HCT116 (cell line): Measurements from ENCODE around the gene INHBE. TPM values are rescaled to one million over a fixed set of nuclear protein-coding genes. Genes with fewer than 3 reads are reported as not detected.
"Not testable (repeated sequence)": the region's sequence is repeated elsewhere in the genome, so short reads cannot be mapped to it uniquely, and the experiment has no call there.

Experiments used
- ATAC-seq: fragments of 200-7000 bp; cut with Tn5 transposase; 2 replicates; pipeline ENCODE4 v1.9.1; 2020; ENCODE audit warnings: mild to moderate bottlenecking, moderate library complexity
- BruUV-seq: library from RNA; stranded (reverse); fragments of 400-500 nt; replicated peaks from 2 replicates; lab custom pipeline; 2021; lab: Mats Ljungman, UMichigan
- CTCF ChIA-PET: fragments of 300-600 bp; sonication (Branson Sonifier 250); formaldehyde crosslinking; loops from one replicate; lab custom pipeline; 2021; ENCODE audit warnings: antibody characterized with exemption; lab: Charles Lee
- POLR2A ChIA-PET: fragments of 300-600, 350-600 bp; sonication (Branson Sonifier 250); formaldehyde crosslinking; loops from one replicate; lab custom pipeline; 2021; ENCODE audit warnings: antibody characterized with exemption; lab: Charles Lee
- RAD21 ChIA-PET, 2 experiments: fragments of 300-600 bp; sonication (Branson Sonifier 250); formaldehyde crosslinking; loops; one replicate each; lab custom pipeline; 2023; ENCODE audit warnings: low total read pairs in 2 of 2; ENCODE audit not compliant: uncharacterized antibody in 2 of 2, unreplicated experiment in 2 of 2, low non-redundant PET in 1 of 2; lab: Charles Lee
- DNase-seq: peaks from one replicate; pipeline ENCODE4 v3.0.0-alpha.2; 2010; ENCODE audit warnings: low read depth, low spot score
- H2AFZ ChIP-seq: fragments of 200-600 bp; shearing (Covaris generic), sonication (generic); 2 replicates; pipeline ENCODE4 v1.6.1; 2017; ENCODE audit warnings: low read depth, mixed run types, mixed read lengths, antibody characterized with exemption, low read length; ENCODE audit not compliant: poor library complexity, severe bottlenecking
- H3K27ac ChIP-seq: 2 replicates; pipeline ENCODE4 v1.5.1; 2012; ENCODE audit warnings: low read depth, low read length
- H3K27me3 ChIP-seq: fragments of 200-600 bp; sonication (generic); 2 replicates; pipeline ENCODE4 v1.6.1; 2016; ENCODE audit warnings: mixed run types, low read length, mixed read lengths; ENCODE audit not compliant: insufficient read depth
- H3K36me3 ChIP-seq, 2 experiments: fragments of 200-500 bp in 1 of 2; fragments of 200-600 bp in 1 of 2; sonication (Bioruptor generic) in 1 of 2; sonication (generic) in 1 of 2; 2 replicates each; pipeline versions ENCODE4 v1.5.1 to v1.6.1; 2014 to 2016; ENCODE audit warnings: low read length in 2 of 2, inconsistent platforms in 1 of 2, mixed read lengths in 1 of 2, mixed run types in 1 of 2; ENCODE audit not compliant: insufficient read depth in 2 of 2, control insufficient read depth in 1 of 2
- H3K4me1 ChIP-seq, 2 experiments: fragments of 200-600 bp in 1 of 2; sonication (generic) in 1 of 2; 2 replicates each; pipeline versions ENCODE4 v1.5.1 to v1.6.1; 2012 to 2017; ENCODE audit warnings: low read length in 2 of 2, inconsistent platforms in 1 of 2, mild to moderate bottlenecking in 1 of 2, mixed read lengths in 1 of 2, mixed run types in 1 of 2, moderate library complexity in 1 of 2; ENCODE audit not compliant: insufficient read depth in 2 of 2, control insufficient read depth in 1 of 2
- H3K4me2 ChIP-seq: fragments of 200-600 bp; sonication (generic); 2 replicates; pipeline ENCODE4 v1.6.1; 2017; ENCODE audit warnings: mixed run types, low read length, mixed read lengths
- H3K4me3 ChIP-seq, 2 experiments: fragments of 200-600 bp in 1 of 2; sonication (generic) in 1 of 2; replicated peaks in 1 of 2; 2 replicates each; pipeline ENCODE4 v1.5.1; 2011 to 2016; ENCODE audit warnings: low read length in 2 of 2, control low read depth in 1 of 2, low read depth in 1 of 2, mild to moderate bottlenecking in 1 of 2, mixed read lengths in 1 of 2, mixed run types in 1 of 2
- H3K79me2 ChIP-seq: fragments of 200-600 bp; sonication (generic); 2 replicates; pipeline ENCODE4 v1.6.1; 2017; ENCODE audit warnings: mild to moderate bottlenecking, mixed run types, low read length, moderate library complexity, mixed read lengths; ENCODE audit not compliant: insufficient read depth
- H3K9ac ChIP-seq: fragments of 200-600 bp; sonication (generic); 2 replicates; pipeline ENCODE4 v1.6.1; 2016; ENCODE audit warnings: low read length, mixed read lengths
- H3K9me2 ChIP-seq: fragments of 200-600 bp; sonication (generic), shearing (Covaris generic); 2 replicates; pipeline ENCODE4 v1.6.1; 2017; ENCODE audit warnings: mixed run types, mild to moderate bottlenecking, moderate library complexity; ENCODE audit not compliant: insufficient read depth
- H3K9me3 ChIP-seq, 2 experiments: fragments of 200-500 bp in 1 of 2; fragments of 200-600 bp in 1 of 2; sonication (Bioruptor generic) in 1 of 2; sonication (generic) in 1 of 2; 2 replicates each; pipeline ENCODE4 v1.6.1; 2014 to 2017; ENCODE audit warnings: low read length in 2 of 2, mixed read lengths in 2 of 2, inconsistent platforms in 1 of 2, low read depth in 1 of 2, mild to moderate bottlenecking in 1 of 2, mixed run types in 1 of 2, moderate library complexity in 1 of 2; ENCODE audit not compliant: control insufficient read depth in 1 of 2, insufficient read depth in 1 of 2
- H4K20me1 ChIP-seq: fragments of 200-600 bp; sonication (generic), shearing (Covaris generic); 2 replicates; pipeline ENCODE4 v1.6.1; 2017; ENCODE audit warnings: mixed run types, mild to moderate bottlenecking, moderate library complexity; ENCODE audit not compliant: insufficient read depth
- CBX3 ChIP-seq: IDR thresholded peaks from 2 replicates; pipeline ENCODE4 v1.6.1; 2012; ENCODE audit warnings: low read depth
- EZH2phosphoT487 ChIP-seq: fragments of 200-600 bp; IDR thresholded peaks from 2 replicates; pipeline ENCODE4 v1.6.1; 2018; ENCODE audit warnings: antibody characterized with exemption, borderline replicate concordance
- SP1 ChIP-seq: IDR thresholded peaks from 2 replicates; pipeline ENCODE4 v1.6.1; 2012; ENCODE audit warnings: low read depth
- ZFX ChIP-seq: fragments of 450-650 bp; IDR thresholded peaks from 2 replicates; pipeline ENCODE4 v1.6.1; 2017
- intact Hi-C: fragments of 100-400 bp; cut with micrococcal nuclease; formaldehyde crosslinking; loops from 2 replicates; pipeline ENCODE4 v1.10.0; 2022
- total RNA-seq: library from RNA; stranded (reverse); gene quantifications from one replicate; pipeline ENCODE4 v1.2.1, GENCODE V29; 2021; ENCODE audit not compliant: unreplicated experiment
- TF ChIP-seq, protein P1 (sequence below), 3 experiments: fragments of 200-600 bp in 1 of 3; sonication (generic) in 1 of 3; IDR thresholded peaks in 2 of 3; conservative IDR thresholded peaks in 1 of 3; 2 replicates each; pipeline ENCODE4 v1.5.1; 2012 to 2017; ENCODE audit warnings: low read depth in 2 of 3, low read length in 2 of 3, antibody characterized with exemption in 1 of 3, borderline replicate concordance in 1 of 3, control low read depth in 1 of 3, mild to moderate bottlenecking in 1 of 3, mixed read lengths in 1 of 3, mixed run types in 1 of 3, moderate library complexity in 1 of 3; ENCODE audit not compliant: insufficient read depth in 1 of 3

Gene INHBE
- total RNA-seq, 1 experiment from 2014 or later: 0.89 TPM

DNA sequence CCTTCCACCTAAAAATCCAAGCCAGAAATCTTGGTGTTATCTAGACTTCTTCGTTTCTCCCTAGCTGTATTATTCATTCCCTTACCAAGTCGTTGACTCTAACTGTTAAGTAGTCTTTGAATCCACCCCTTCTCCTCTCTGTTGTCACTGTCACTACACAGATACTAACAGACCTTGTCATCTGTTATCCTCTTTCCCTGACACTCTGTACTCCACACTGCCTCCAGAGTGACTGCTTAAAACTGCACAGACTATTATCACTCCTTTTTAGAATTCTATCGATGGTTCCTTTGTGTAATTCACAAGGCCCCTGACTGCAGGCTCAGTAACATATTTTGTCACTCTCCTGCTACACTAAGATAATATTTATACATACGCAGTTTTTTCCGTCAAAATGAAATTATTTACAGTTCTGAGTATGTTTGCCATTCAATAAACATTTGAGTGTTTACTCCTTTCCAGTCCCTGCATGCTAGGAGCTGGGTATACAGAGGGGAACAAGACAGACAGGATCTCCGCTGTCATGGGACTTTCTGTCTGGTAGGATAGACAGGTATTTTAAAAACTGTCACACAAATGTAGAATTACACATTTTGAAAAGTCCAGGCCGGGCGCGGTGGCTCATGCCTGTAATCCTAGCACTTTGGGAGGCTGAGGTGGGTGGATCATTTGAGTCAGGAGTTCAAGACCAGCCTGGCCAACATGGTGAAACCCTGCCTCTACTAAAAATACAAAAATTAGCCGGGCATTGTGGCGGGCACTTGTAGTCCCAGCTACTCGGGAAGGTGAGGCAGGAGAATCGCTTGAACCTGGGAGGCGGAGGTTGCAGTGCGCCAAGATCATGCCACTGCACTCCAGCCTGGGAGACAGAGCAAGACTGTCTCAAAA lies 36.5 kb downstream of the INHBE start:
- H3K79me2 ChIP-seq: peaks cover 41% of the 10 kb centered on the region
- no peak overlapping the region for H3K9ac ChIP-seq
- H4K20me1 ChIP-seq: no peaks in the 10 kb centered on the region
- ATAC-seq: peak; percentile 37
- peaks cover 4 to 14% of the 10 kb centered on the region in 2 experiments; a peak in 3 of 4 replicates for H3K4me1 ChIP-seq
- intact Hi-C loops: no loop called here
- no peaks in the 10 kb centered on the region for H3K27me3 ChIP-seq
- no peak overlapping the region for H3K4me2 ChIP-seq
- H3K27ac ChIP-seq: no peak overlapping the region
- no peaks in the 10 kb centered on the region for H3K9me3 ChIP-seq
- H3K4me3 ChIP-seq: no peak overlapping the region
- TF ChIP-seq ZFX (no peak), SP1 (no peak), EZH2phosphoT487 (no peak), CBX3 (no peak)
- TF ChIP-seq, protein P1, sequence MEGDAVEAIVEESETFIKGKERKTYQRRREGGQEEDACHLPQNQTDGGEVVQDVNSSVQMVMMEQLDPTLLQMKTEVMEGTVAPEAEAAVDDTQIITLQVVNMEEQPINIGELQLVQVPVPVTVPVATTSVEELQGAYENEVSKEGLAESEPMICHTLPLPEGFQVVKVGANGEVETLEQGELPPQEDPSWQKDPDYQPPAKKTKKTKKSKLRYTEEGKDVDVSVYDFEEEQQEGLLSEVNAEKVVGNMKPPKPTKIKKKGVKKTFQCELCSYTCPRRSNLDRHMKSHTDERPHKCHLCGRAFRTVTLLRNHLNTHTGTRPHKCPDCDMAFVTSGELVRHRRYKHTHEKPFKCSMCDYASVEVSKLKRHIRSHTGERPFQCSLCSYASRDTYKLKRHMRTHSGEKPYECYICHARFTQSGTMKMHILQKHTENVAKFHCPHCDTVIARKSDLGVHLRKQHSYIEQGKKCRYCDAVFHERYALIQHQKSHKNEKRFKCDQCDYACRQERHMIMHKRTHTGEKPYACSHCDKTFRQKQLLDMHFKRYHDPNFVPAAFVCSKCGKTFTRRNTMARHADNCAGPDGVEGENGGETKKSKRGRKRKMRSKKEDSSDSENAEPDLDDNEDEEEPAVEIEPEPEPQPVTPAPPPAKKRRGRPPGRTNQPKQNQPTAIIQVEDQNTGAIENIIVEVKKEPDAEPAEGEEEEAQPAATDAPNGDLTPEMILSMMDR (IDR thresholded peaks at IDR 0.05 in 2 of 3, conservative IDR thresholded peaks at IDR 0.05 in 1 of 3; ENCODE audit: borderline replicate concordance in 1 of 3, insufficient read depth in 1 of 3, low read depth in 2 of 3, low read length in 2 of 3): peak in 2 of 3 experiments; percentile 27 to 34; a peak in 2 of 6 replicates
- ChIA-PET CTCF (no interaction called here), RAD21 (no interaction called here), POLR2A (interaction anchor here (0.8 kb wide), 1 partner anchor 29 kb away, joined by 6 read pairs; no protein-coding TSS in a partner anchor)
- H3K9me2 ChIP-seq: no peaks in the 10 kb centered on the region
- DNase-seq: no peak
- TSS peak; percentile 8 for BruUV-seq
- peaks cover 21 to 37% of the 10 kb centered on the region in 2 experiments for H3K36me3 ChIP-seq
- H2AFZ ChIP-seq: no peak overlapping the region

DNA sequence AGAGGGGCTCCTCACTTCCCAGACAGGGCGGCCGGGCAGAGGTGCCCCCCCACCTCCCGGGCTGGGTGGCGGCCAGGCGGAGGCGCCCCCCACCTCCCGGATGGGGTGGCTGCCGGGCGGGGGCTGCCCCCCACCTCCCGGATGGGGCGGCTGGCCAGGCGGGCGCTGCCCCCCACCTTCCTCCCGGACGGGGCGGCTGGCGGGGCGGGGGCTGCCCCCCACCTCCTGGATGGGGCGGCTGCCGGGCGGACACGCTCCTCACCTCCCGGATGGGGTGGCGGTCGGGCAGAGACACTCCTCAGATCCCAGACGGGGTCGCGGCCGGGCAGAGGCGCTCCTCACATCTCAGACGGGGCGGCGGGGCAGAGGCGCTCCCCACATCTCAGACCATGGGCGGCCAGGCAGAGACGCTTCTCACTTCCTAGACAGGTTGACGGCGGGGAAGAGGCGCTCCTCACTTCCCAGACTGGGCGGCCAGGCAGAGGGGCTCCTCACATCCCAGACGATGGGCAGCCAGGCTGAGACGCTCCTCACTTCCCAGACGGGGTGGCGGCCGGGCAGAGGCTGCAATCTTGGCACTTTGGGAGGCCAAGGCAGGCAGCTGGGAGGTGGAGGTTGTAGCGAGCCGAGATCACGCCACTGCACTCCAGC lies 40.1 kb downstream of the INHBE start:
- CTCF ChIA-PET, H3K27ac ChIP-seq, H3K9ac ChIP-seq, H3K27me3 ChIP-seq, H4K20me1 ChIP-seq, BruUV-seq, H3K4me2 ChIP-seq, H3K9me3 ChIP-seq, intact Hi-C loops, POLR2A ChIA-PET, DNase-seq, H2AFZ ChIP-seq, ATAC-seq, H3K4me3 ChIP-seq, RAD21 ChIA-PET, H3K9me2 ChIP-seq, H3K4me1 ChIP-seq: not testable (repeated sequence)
- Histone ChIP-seq H3K79me2 (peaks cover 18% of the 10 kb centered on the region; the same call in 1 of the 2 replicates), H3K36me3 (peaks cover 38 to 52% of the 10 kb centered on the region in 2 experiments)
